ENCODE measurements around the gene CGNL1.

DNA sequence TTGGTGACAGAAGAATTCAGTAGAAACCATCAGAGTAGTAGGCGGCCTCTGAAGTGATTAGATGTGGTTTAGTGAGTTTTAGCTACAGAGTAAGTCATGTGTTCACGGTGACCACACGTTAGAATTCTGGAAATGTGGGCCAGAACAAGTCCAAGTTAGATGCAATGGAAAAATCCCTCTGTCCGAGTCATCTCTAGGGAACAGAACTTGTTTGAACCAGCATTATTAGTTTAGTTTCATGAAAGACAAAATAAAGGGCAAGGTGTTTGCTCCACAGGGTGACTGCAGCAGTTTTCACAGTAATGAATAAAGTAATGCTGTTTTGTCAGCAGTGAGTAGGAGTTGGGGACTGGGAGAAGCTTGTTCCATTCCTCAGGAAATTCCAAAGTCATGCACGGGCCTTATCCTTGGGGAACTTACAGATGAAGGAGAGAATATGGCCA, 100.2 kb downstream of the CGNL1 start:
- TF ChIP-seq, protein P1, sequence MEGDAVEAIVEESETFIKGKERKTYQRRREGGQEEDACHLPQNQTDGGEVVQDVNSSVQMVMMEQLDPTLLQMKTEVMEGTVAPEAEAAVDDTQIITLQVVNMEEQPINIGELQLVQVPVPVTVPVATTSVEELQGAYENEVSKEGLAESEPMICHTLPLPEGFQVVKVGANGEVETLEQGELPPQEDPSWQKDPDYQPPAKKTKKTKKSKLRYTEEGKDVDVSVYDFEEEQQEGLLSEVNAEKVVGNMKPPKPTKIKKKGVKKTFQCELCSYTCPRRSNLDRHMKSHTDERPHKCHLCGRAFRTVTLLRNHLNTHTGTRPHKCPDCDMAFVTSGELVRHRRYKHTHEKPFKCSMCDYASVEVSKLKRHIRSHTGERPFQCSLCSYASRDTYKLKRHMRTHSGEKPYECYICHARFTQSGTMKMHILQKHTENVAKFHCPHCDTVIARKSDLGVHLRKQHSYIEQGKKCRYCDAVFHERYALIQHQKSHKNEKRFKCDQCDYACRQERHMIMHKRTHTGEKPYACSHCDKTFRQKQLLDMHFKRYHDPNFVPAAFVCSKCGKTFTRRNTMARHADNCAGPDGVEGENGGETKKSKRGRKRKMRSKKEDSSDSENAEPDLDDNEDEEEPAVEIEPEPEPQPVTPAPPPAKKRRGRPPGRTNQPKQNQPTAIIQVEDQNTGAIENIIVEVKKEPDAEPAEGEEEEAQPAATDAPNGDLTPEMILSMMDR (conservative IDR thresholded peaks at IDR 0.05): no peak
- no peak for TF ChIP-seq ZFX (IDR thresholded peaks at IDR 0.05)

All from C4-2B (cell line).